ENCODE data around the gene SIVA1. TPM values are rescaled to one million over a fixed set of nuclear protein-coding genes. Genes with fewer than 3 reads are reported as not detected.
"Not testable (repeated sequence)": the region's sequence is repeated elsewhere in the genome, so short reads cannot be mapped to it uniquely, and the experiment has no call there.

The SIVA1 gene
- total and polyA plus RNA-seq, 9 of the 15 experiments (the other 6 are each of a cell fraction or from before 2014, with no cell fraction given): 4.2 to 186 (median 54.2) TPM

DNA sequence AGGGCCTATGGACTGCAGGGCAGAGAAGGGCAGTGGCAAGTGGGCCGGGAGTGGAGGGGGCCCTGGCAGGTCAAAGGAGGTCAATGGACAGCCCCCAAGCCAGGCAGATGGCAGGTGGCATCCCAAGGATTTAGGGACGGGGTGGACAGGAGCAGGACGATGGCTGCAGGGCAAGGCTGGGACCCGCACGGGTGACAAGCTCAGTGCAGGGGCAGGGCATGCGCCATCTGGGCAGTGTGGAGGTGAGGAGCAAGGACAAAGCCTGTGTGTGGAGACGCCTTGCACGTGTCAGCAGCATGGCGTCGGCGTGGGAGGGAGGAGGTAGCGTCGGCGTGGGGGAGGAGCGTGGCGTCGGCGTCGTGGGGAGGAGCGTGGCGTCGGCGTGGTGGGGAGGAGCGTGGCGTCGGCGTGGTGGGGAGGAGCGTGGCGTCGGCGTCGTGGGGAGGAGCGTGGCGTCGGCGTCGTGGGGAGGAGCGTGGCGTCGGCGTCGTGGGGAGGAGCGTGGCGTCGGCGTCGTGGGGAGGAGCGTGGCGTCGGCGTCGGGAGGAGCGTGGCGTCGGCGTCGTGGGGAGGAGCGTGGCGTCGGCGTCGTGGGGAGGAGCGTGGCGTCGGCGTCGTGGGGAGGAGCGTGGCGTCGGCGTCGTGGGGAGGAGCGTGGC, 23.6 kb upstream of the SIVA1 start (continued):
- not testable (repeated sequence) for TF ChIP-seq NR2C1 (IDR thresholded peaks at IDR 0.05); JUND (tag; IDR thresholded peaks at IDR 0.05; ENCODE audit: borderline replicate concordance, low read depth, low read length)
- peak; percentile 65 for TF ChIP-seq NR2C1 (tag; IDR thresholded peaks at IDR 0.05)
- peak in 1 of 2 experiments; percentile 88; a peak in 2 of 4 replicates for TF ChIP-seq HDAC1 (IDR thresholded peaks at IDR 0.05)
- TF ChIP-seq SAFB (IDR thresholded peaks at IDR 0.05; ENCODE audit: borderline replicate concordance, low read depth, low read length): peak; percentile 89
- peak; percentile 10; the same call in 1 of the 2 replicates for TF ChIP-seq JUND (IDR thresholded peaks at IDR 0.05; ENCODE audit: borderline replicate concordance, low read depth, low read length)
- TF ChIP-seq KLF13 (tag; IDR thresholded peaks at IDR 0.05; ENCODE audit: borderline replicate concordance, low read depth): 0 out of 2 replicates have a peak, but pooled peaks have one; percentile 32
- peak in 1 of 2 experiments; percentile 79; a peak in 1 of 3 replicates for TF ChIP-seq CBX3 (IDR thresholded peaks at IDR 0.05; ENCODE audit: borderline replicate concordance in 1 of 2, low read length in 2 of 2)
- TF ChIP-seq ATF1 (CRISPR knock-in tag; IDR thresholded peaks at IDR 0.05): peak; percentile 35; the same call in 1 of the 2 replicates
- TF ChIP-seq ATF1 (tag; IDR thresholded peaks at IDR 0.05): peak; percentile 74
- 0 out of 2 replicates have a peak, but pooled peaks have one; percentile 58 for TF ChIP-seq RHOXF2B (CRISPR knock-in tag; conservative IDR thresholded peaks at IDR 0.05)
- TF ChIP-seq, protein P1, sequence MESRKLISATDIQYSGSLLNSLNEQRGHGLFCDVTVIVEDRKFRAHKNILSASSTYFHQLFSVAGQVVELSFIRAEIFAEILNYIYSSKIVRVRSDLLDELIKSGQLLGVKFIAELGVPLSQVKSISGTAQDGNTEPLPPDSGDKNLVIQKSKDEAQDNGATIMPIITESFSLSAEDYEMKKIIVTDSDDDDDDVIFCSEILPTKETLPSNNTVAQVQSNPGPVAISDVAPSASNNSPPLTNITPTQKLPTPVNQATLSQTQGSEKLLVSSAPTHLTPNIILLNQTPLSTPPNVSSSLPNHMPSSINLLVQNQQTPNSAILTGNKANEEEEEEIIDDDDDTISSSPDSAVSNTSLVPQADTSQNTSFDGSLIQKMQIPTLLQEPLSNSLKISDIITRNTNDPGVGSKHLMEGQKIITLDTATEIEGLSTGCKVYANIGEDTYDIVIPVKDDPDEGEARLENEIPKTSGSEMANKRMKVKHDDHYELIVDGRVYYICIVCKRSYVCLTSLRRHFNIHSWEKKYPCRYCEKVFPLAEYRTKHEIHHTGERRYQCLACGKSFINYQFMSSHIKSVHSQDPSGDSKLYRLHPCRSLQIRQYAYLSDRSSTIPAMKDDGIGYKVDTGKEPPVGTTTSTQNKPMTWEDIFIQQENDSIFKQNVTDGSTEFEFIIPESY (CRISPR knock-in tag; IDR thresholded peaks at IDR 0.05): peak; percentile 32; the same call in 1 of the 2 replicates
- TF ChIP-seq ZBTB1 (CRISPR knock-in tag; IDR thresholded peaks at IDR 0.05; ENCODE audit: borderline replicate concordance, low read depth): peak; percentile 30; the same call in 1 of the 2 replicates
- TF ChIP-seq, protein P2, sequence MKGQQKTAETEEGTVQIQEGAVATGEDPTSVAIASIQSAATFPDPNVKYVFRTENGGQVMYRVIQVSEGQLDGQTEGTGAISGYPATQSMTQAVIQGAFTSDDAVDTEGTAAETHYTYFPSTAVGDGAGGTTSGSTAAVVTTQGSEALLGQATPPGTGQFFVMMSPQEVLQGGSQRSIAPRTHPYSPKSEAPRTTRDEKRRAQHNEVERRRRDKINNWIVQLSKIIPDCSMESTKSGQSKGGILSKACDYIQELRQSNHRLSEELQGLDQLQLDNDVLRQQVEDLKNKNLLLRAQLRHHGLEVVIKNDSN (CRISPR knock-in tag; IDR thresholded peaks at IDR 0.05): peak; percentile 70
- 0 out of 4 replicates have a peak, but pooled peaks of 1 of the 2 experiments have one; percentile 22 for TF ChIP-seq ARNT (IDR thresholded peaks at IDR 0.05)
- TF ChIP-seq CREM (IDR thresholded peaks at IDR 0.05; ENCODE audit: low read depth): peak; percentile 93
- peak in 1 of 2 experiments; percentile 45; a peak in 1 of 4 replicates for TF ChIP-seq TRIM24 (IDR thresholded peaks at IDR 0.05)

All from K562 (cell line).